ENCODE measurements around the gene TNFRSF11A.

TNFRSF11A gene

DNA sequence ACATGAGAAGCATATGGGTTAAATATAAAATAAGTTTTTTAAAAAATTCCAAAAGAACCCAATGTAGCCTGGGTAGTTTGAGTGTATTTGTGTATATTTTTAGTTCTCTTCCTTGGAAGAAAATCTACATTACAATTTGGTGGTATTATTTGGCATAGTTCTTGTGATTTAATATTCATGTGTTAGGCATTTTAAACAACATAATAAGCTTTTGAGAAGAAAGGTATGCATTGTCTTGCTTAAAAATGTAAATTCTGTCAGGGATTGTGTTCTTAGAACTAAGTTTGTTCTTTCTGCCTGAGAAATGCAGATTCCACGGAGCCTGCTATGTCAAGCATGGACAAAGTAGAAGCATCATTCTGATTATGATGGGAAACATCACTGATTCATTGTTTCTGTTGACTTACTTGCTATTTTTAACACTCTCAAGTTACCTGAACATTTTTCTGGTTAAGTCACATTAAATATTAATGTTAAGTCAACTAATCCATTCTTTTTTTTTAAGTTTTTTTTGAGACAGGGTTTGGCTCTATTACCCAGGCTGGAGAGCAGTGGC lies 49.4 kb downstream of the TNFRSF11A start:
- Histone ChIP-seq H3K79me2 (ENCODE audit: low read length) (no peaks in the 10 kb centered on the region), H3K36me3 (replicated peaks; ENCODE audit: low read depth, low read length) (no peaks in the 10 kb centered on the region), H4K20me1 (ENCODE audit: insufficient read depth, low read length) (no peaks in the 10 kb centered on the region), H3K9ac (ENCODE audit: low read length) (no peak overlapping the region), H3K27ac (ENCODE audit: low read length) (no peak overlapping the region), H3K4me2 (ENCODE audit: low read length) (peak overlapping the region; percentile 21), H2AFZ (ENCODE audit: low read depth, low read length) (no peak overlapping the region), H3K4me3 (ENCODE audit: low read length) (no peak overlapping the region), H3K4me1 (ENCODE audit: low read length) (peaks cover 65% of the 10 kb centered on the region), H3K27me3 (ENCODE audit: low read depth, low read length) (peaks cover 50% of the 10 kb centered on the region), H3K9me3 (ENCODE audit: insufficient read depth, low read length) (no peaks in the 10 kb centered on the region)
- no peak for TF ChIP-seq EZH2phosphoT487 (IDR thresholded peaks at IDR 0.05; ENCODE audit: low read depth)
- TF ChIP-seq, protein P1, sequence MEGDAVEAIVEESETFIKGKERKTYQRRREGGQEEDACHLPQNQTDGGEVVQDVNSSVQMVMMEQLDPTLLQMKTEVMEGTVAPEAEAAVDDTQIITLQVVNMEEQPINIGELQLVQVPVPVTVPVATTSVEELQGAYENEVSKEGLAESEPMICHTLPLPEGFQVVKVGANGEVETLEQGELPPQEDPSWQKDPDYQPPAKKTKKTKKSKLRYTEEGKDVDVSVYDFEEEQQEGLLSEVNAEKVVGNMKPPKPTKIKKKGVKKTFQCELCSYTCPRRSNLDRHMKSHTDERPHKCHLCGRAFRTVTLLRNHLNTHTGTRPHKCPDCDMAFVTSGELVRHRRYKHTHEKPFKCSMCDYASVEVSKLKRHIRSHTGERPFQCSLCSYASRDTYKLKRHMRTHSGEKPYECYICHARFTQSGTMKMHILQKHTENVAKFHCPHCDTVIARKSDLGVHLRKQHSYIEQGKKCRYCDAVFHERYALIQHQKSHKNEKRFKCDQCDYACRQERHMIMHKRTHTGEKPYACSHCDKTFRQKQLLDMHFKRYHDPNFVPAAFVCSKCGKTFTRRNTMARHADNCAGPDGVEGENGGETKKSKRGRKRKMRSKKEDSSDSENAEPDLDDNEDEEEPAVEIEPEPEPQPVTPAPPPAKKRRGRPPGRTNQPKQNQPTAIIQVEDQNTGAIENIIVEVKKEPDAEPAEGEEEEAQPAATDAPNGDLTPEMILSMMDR (IDR thresholded peaks at IDR 0.05; ENCODE audit: low read depth, low read length) = no peak

DNA sequence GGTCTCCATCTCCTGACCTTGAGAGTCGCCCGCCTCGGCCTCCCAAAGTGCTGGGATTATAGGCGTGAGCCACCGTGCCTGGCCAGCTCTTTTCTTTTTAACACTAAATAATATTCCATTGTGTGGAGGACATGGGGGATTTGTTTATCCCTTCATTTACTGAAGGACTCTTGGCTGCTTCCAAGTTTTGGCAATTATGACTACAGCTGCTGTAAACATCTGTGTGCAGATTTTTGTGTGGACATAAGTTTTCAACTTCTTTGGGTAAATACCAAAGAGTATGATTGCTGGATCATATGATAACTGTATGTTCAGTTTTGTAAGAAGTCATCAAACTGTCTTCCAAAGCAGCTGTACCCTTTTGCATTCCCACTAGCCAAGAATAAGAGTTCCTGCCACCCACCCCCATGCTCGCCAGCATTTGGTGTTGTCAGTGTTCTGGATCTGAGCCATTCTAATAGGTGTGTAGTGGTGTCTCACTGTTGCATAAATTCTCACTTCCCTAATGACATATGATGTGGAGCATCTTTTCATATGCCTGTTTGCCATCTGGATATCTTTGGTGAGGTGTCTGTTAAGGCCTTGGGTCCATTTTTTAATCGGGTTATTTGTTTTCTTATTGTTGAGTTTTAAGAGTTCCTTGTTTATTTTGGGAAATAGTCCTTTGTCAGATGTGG lies 52.2 kb downstream of the TNFRSF11A start:
- Histone ChIP-seq H3K4me3 (ENCODE audit: low read length) (no peak overlapping the region), H4K20me1 (ENCODE audit: insufficient read depth, low read length) (no peaks in the 10 kb centered on the region), H3K36me3 (replicated peaks; ENCODE audit: low read depth, low read length) (no peaks in the 10 kb centered on the region), H3K27me3 (ENCODE audit: low read depth, low read length) (peaks cover 27% of the 10 kb centered on the region), H3K4me2 (ENCODE audit: low read length) (peak overlapping the region; percentile 13), H3K4me1 (ENCODE audit: low read length) (peaks cover 51% of the 10 kb centered on the region), H3K79me2 (ENCODE audit: low read length) (no peaks in the 10 kb centered on the region), H2AFZ (ENCODE audit: low read depth, low read length) (no peak overlapping the region), H3K9me3 (ENCODE audit: insufficient read depth, low read length) (no peaks in the 10 kb centered on the region), H3K27ac (ENCODE audit: low read length) (no peak overlapping the region), H3K9ac (ENCODE audit: low read length) (no peak overlapping the region)
- TF ChIP-seq, protein P1 (IDR thresholded peaks at IDR 0.05; ENCODE audit: low read depth, low read length) = no peak
- TF ChIP-seq EZH2phosphoT487 (IDR thresholded peaks at IDR 0.05; ENCODE audit: low read depth) = no peak

DNA sequence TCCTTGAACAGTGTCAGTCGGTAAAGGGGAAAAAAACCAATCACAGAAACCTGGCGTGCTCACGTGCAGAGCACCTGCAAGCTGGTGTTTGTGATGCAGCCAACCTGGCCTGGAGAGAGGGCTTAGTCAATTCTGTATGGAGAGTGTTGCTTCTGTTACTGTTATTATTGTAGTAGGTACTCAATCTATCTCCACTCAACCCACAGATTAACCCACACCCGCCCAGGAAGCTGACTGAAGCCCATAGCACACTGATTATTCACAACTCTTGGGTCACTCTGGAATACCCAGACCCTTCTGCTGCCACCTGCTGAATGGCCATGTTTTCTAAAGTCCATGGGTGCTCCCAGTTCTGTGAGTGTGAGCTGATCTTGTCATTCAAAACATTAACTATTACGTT lies 53.9 kb downstream of the TNFRSF11A start:
- Histone ChIP-seq H4K20me1 (ENCODE audit: insufficient read depth, low read length) (no peaks in the 10 kb centered on the region), H3K4me1 (ENCODE audit: low read length) (peaks cover 35% of the 10 kb centered on the region), H3K4me3 (ENCODE audit: low read length) (no peak overlapping the region), H3K27ac (ENCODE audit: low read length) (no peak overlapping the region), H2AFZ (ENCODE audit: low read depth, low read length) (no peak overlapping the region), H3K79me2 (ENCODE audit: low read length) (no peaks in the 10 kb centered on the region), H3K4me2 (ENCODE audit: low read length) (peak overlapping the region; percentile 20), H3K9me3 (ENCODE audit: insufficient read depth, low read length) (no peaks in the 10 kb centered on the region), H3K27me3 (ENCODE audit: low read depth, low read length) (peaks cover 16% of the 10 kb centered on the region), H3K9ac (ENCODE audit: low read length) (no peak overlapping the region), H3K36me3 (replicated peaks; ENCODE audit: low read depth, low read length) (no peaks in the 10 kb centered on the region)
- TF ChIP-seq, protein P1 (IDR thresholded peaks at IDR 0.05; ENCODE audit: low read depth, low read length) = peak; percentile 21
- no peak for TF ChIP-seq EZH2phosphoT487 (IDR thresholded peaks at IDR 0.05; ENCODE audit: low read depth)

DNA sequence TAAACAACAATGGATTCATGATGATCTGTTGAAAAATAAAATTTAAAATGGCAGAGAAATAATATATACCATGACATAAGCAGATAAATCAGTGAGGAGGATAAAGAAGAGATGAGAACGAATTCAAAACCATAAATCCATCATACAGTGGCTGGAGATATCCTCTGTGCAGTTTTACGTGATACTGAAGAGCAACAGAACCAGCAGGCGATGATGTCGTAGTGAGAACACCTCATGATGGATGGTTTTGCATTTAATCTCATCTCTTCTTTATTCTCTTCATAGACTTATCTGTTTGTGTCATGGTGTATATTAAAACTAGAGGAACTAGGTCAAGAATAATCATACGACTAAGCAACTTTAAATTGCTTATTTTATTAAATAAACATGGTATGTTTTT lies 56.3 kb downstream of the TNFRSF11A start:
- H3K36me3 ChIP-seq (replicated peaks; ENCODE audit: low read depth, low read length) = no peaks in the 10 kb centered on the region
- no peaks in the 10 kb centered on the region for H3K79me2 ChIP-seq (ENCODE audit: low read length)
- H3K4me3 ChIP-seq (ENCODE audit: low read length) = no peak overlapping the region
- H3K9me3 ChIP-seq (ENCODE audit: insufficient read depth, low read length) = no peaks in the 10 kb centered on the region
- TF ChIP-seq EZH2phosphoT487 (IDR thresholded peaks at IDR 0.05; ENCODE audit: low read depth) = no peak
- TF ChIP-seq, protein P1 (IDR thresholded peaks at IDR 0.05; ENCODE audit: low read depth, low read length) = no peak
- H3K4me2 ChIP-seq (ENCODE audit: low read length) = no peak overlapping the region
- no peaks in the 10 kb centered on the region for H4K20me1 ChIP-seq (ENCODE audit: insufficient read depth, low read length)
- no peak overlapping the region for H2AFZ ChIP-seq (ENCODE audit: low read depth, low read length)
- H3K27ac ChIP-seq (ENCODE audit: low read length) = no peak overlapping the region
- peaks cover 5% of the 10 kb centered on the region for H3K27me3 ChIP-seq (ENCODE audit: low read depth, low read length)
- H3K4me1 ChIP-seq (ENCODE audit: low read length) = peaks cover 27% of the 10 kb centered on the region
- no peak overlapping the region for H3K9ac ChIP-seq (ENCODE audit: low read length)

All from OCI-LY3 (cell line).